PC-9 (cell line): ENCODE data around the gene CLDN20. TPM values are rescaled to one million over a fixed set of nuclear protein-coding genes. Genes with fewer than 3 reads are reported as not detected.

ENCODE experiments used
- BruUV-seq: library from RNA; stranded (reverse); fragments of 400-500 nt; replicated peaks from 2 replicates; lab custom pipeline; 2021; lab: Mats Ljungman, UMichigan
- CTCF ChIA-PET: fragments of 300-600 bp; sonication (Branson Sonifier 250); formaldehyde crosslinking; loops from one replicate; lab custom pipeline; 2022; ENCODE audit warnings: antibody characterized with exemption; lab: Charles Lee
- POLR2A ChIA-PET: fragments of 300-600 bp; sonication (Branson Sonifier 250); formaldehyde crosslinking; loops from one replicate; lab custom pipeline; 2022; ENCODE audit warnings: antibody characterized with exemption; ENCODE audit not compliant: unreplicated experiment; lab: Charles Lee
- DNase-seq, 2 experiments: peaks; one replicate each; pipeline versions ENCODE4 v3.0.0 to v3.0.0-alpha.2; 2015 to 2022; ENCODE audit warnings: mixed read lengths in 1 of 2
- H2AFZ ChIP-seq: fragments of 200-600 bp; sonication (generic); 2 replicates; pipeline ENCODE4 v1.8.1; 2017; ENCODE audit warnings: antibody characterized with exemption
- H3F3A ChIP-seq: fragments of 200-600 bp; sonication (generic); 2 replicates; pipeline ENCODE4 v1.8.1; 2017; ENCODE audit warnings: antibody characterized with exemption, mild to moderate bottlenecking, low read depth; ENCODE audit not compliant: insufficient read depth
- H3K27ac ChIP-seq: fragments of 200-600 bp; sonication (generic); 2 replicates; pipeline ENCODE4 v1.6.1; 2016; ENCODE audit warnings: mixed run types
- H3K27me3 ChIP-seq: fragments of 200-600 bp; sonication (generic); 2 replicates; pipeline ENCODE4 v1.6.1; 2016; ENCODE audit warnings: low read depth, mixed run types; ENCODE audit not compliant: insufficient read depth
- H3K36me3 ChIP-seq: fragments of 200-600 bp; sonication (generic); 2 replicates; pipeline ENCODE4 v1.6.1; 2016; ENCODE audit warnings: low read depth, mixed run types
- H3K4me1 ChIP-seq: fragments of 200-600 bp; sonication (generic); replicated peaks from 2 replicates; pipeline ENCODE4 v1.6.1; 2016; ENCODE audit warnings: mixed run types; ENCODE audit not compliant: insufficient read depth
- H3K4me2 ChIP-seq: fragments of 200-600 bp; sonication (generic); 2 replicates; pipeline ENCODE4 v1.6.1; 2017; ENCODE audit warnings: mixed run types
- H3K4me3 ChIP-seq: fragments of 200-600 bp; sonication (generic); 2 replicates; pipeline ENCODE4 v1.6.1; 2016; ENCODE audit warnings: mixed run types
- H3K79me2 ChIP-seq: fragments of 200-600 bp; sonication (generic); 2 replicates; pipeline ENCODE4 v1.6.1; 2017; ENCODE audit warnings: low read depth, mixed run types
- H3K9me2 ChIP-seq: fragments of 200-600 bp; sonication (generic); 2 replicates; pipeline ENCODE4 v1.8.1; 2017; ENCODE audit warnings: mild to moderate bottlenecking; ENCODE audit not compliant: insufficient read depth
- H3K9me3 ChIP-seq: fragments of 200-600 bp; sonication (generic); 2 replicates; pipeline ENCODE4 v1.8.1; 2016; ENCODE audit warnings: low read depth; ENCODE audit not compliant: insufficient read depth
- H4K20me1 ChIP-seq: fragments of 200-600 bp; sonication (generic); 2 replicates; pipeline ENCODE4 v1.8.1; 2017; ENCODE audit not compliant: insufficient read depth
- EZH2 ChIP-seq: fragments of 200-600 bp; sonication (generic); IDR thresholded peaks from 2 replicates; pipeline ENCODE4 v1.8.0; 2017; ENCODE audit warnings: antibody characterized with exemption, low read depth
- intact Hi-C: fragments of 100-400 bp; cut with micrococcal nuclease; formaldehyde crosslinking; loops from one replicate; pipeline ENCODE4 v1.10.0; 2022; ENCODE audit not compliant: unreplicated experiment
- total RNA-seq: library from RNA; stranded (reverse); gene quantifications from 2 replicates; pipeline ENCODE4 v1.2.3, GENCODE V29; 2021
- TF ChIP-seq, protein P1 (sequence below): fragments of 200-600 bp; sonication (generic); conservative IDR thresholded peaks from 2 replicates; pipeline ENCODE4 v1.6.1; 2017; ENCODE audit warnings: mixed run types, antibody characterized with exemption, mild to moderate bottlenecking, moderate library complexity

Gene CLDN20
- total RNA-seq, 1 experiment from 2014 or later, result not detected

DNA sequence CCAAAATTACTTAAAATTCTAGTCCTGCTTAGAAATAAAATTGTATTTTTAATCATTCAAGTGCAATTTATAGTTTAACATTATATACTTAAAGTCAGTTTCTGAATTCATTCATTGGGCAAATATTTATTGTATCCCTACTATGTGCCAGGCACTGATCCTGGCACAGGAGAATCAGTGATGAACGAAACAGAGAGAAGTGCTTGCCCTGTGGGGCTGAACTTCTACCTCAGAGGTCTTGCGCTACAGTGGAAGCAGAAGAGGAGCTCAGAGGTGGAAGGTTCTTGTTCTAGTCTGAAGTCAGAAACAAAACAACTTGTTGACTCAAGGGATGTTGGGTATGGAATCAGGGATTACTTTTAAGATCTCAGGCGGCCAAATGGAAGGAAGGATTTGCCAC lies 6.0 kb downstream of the CLDN20 start:
- no peak for DNase-seq
- Histone ChIP-seq H3K79me2 (no peaks in the 10 kb centered on the region), H2AFZ (no peak overlapping the region), H3K36me3 (no peaks in the 10 kb centered on the region), H3F3A (no peaks in the 10 kb centered on the region), H3K27ac (no peak overlapping the region), H3K4me1 (no peaks in the 10 kb centered on the region), H3K9me3 (no peaks in the 10 kb centered on the region), H3K27me3 (no peaks in the 10 kb centered on the region), H3K9me2 (no peaks in the 10 kb centered on the region), H3K4me3 (no peak overlapping the region), H4K20me1 (no peaks in the 10 kb centered on the region), H3K4me2 (no peak overlapping the region)
- TF ChIP-seq, protein P1, sequence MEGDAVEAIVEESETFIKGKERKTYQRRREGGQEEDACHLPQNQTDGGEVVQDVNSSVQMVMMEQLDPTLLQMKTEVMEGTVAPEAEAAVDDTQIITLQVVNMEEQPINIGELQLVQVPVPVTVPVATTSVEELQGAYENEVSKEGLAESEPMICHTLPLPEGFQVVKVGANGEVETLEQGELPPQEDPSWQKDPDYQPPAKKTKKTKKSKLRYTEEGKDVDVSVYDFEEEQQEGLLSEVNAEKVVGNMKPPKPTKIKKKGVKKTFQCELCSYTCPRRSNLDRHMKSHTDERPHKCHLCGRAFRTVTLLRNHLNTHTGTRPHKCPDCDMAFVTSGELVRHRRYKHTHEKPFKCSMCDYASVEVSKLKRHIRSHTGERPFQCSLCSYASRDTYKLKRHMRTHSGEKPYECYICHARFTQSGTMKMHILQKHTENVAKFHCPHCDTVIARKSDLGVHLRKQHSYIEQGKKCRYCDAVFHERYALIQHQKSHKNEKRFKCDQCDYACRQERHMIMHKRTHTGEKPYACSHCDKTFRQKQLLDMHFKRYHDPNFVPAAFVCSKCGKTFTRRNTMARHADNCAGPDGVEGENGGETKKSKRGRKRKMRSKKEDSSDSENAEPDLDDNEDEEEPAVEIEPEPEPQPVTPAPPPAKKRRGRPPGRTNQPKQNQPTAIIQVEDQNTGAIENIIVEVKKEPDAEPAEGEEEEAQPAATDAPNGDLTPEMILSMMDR, result no peak
- intact Hi-C loops, result loop anchor here (5.0 kb wide), 1 partner anchor 92 kb away; no protein-coding TSS in a partner anchor
- POLR2A ChIA-PET, result no interaction called here
- BruUV-seq, result no TSS peak
- CTCF ChIA-PET, result no interaction called here

DNA sequence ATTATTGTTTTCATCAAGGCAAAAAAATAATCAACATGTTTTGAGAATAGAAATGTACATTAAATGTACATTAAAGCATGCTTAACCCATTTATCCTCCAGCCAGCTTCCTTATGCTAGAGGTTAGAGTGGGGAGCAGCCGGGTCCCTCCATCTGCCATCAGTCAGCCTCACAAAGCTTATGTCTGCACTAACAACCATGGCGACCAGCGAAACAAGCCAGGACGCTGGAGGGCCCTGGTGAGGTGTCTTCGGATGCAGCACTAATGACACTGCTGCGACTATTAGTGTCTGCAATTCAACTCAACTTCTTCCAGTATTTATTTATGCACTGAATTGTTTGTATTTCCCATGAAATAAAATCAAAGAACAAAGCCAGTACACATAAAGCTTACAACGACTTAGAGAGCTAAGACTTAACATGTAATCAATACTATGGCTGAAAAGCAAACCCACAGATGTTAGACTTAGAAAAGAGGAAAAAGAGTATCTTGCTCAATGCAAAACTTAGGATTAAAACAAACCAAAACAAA lies 6.8 kb downstream of the CLDN20 start:
- ChIA-PET CTCF (no interaction called here), POLR2A (no interaction called here)
- Histone ChIP-seq H3K4me3 (no peak overlapping the region), H4K20me1 (no peaks in the 10 kb centered on the region), H3K79me2 (no peaks in the 10 kb centered on the region), H3K4me2 (no peak overlapping the region), H2AFZ (no peak overlapping the region), H3K4me1 (no peaks in the 10 kb centered on the region), H3F3A (no peaks in the 10 kb centered on the region), H3K27me3 (no peaks in the 10 kb centered on the region), H3K36me3 (no peaks in the 10 kb centered on the region), H3K27ac (no peak overlapping the region), H3K9me3 (no peaks in the 10 kb centered on the region), H3K9me2 (no peaks in the 10 kb centered on the region)
- TF ChIP-seq, protein P1, result no peak
- no peak for TF ChIP-seq EZH2
- intact Hi-C loops, result no loop called here
- no peak for DNase-seq
- BruUV-seq, result no TSS peak

DNA sequence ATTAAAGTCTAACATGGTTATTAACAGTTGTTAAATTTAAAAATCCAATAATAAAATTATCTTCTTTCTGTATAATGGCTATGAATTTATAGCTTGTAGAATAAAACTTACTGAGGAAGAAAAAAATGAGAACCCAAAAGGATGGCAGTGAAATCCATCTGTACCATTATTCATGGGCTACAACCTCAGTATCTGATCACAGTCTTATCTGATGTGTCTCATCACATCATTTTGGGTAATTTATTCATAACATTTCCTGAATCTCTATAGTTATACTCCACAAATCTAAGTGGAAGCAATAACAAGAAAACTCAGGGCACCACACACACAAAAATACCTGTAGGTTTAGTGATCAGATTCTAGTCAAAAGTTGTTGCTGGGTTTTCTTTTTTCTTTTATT lies 7.3 kb downstream of the CLDN20 start:
- POLR2A ChIA-PET, result no interaction called here

More for the DNA sequence above, 7.3 kb downstream of the CLDN20 start:
- Histone ChIP-seq H3K27ac (no peak overlapping the region), H4K20me1 (no peaks in the 10 kb centered on the region), H3K36me3 (no peaks in the 10 kb centered on the region), H3F3A (no peaks in the 10 kb centered on the region), H3K9me3 (no peaks in the 10 kb centered on the region), H3K79me2 (no peaks in the 10 kb centered on the region), H3K9me2 (no peaks in the 10 kb centered on the region), H3K4me1 (no peaks in the 10 kb centered on the region), H2AFZ (no peak overlapping the region), H3K4me3 (no peak overlapping the region), H3K27me3 (no peaks in the 10 kb centered on the region), H3K4me2 (no peak overlapping the region)
- CTCF ChIA-PET, result no interaction called here
- no peak for DNase-seq
- no TSS peak for BruUV-seq
- intact Hi-C loops, result no loop called here
- TF ChIP-seq, protein P1, result no peak
- no peak for TF ChIP-seq EZH2
